ENCODE results near the gene FLOT1.
A peak's percentile ranks its signal among the peaks of the same experiment; 100 is the strongest.

FLOT1 gene, protein sequence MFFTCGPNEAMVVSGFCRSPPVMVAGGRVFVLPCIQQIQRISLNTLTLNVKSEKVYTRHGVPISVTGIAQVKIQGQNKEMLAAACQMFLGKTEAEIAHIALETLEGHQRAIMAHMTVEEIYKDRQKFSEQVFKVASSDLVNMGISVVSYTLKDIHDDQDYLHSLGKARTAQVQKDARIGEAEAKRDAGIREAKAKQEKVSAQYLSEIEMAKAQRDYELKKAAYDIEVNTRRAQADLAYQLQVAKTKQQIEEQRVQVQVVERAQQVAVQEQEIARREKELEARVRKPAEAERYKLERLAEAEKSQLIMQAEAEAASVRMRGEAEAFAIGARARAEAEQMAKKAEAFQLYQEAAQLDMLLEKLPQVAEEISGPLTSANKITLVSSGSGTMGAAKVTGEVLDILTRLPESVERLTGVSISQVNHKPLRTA
- 39.5 to 48.2 (median 47.4) reads per million in 3 donors for total RNA-seq

DNA sequence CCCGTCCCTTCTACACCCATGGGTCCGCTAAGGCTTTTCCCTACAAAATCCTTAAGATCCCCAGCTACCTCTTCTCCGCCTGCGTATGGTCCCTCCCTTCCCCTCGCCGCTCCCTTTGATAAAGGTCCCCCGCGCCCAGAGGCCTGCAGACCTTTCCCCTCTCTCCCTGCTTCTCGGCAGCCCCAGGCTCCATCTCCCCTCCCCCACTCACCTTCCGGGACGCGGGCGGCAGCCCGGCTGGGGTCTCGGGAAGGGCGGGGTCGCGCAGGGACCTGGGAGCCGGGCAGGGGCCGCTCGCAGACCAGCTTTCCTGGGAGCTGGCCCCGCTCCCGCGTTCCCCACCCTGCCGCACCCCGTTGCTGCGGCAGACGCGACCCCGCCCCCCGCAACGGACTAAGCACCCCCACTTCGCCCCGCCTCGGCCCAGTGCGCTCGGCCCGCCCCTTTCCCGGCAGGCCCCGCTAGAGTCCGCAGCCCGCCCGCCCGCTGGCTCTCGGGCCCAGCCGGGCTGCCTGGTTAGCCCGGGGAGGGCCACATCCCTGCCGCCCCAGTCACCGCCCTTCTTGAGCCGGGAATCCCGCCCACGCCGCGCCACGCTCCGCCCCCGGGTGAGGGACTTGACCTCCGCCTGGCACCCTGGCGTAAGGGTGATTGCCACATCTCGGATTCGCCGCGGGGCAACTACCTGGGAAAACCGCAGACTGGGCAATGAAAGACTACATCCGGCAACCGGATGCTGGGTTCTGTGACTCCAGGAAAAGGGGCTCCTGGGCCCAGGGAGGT, at the start of gene FLOT1:
FLOT1 (minus strand) TSS at position 372 of the 783 bp plus-strand sequence. CDS start 498 bp downstream, outside the sequence.
- Histone ChIP-seq H3K27me3 (replicated peaks; ENCODE audit: control insufficient read depth, insufficient read depth, low read length, poor library complexity, severe bottlenecking) (no peaks in the 10 kb centered on the region), H3K27ac (ENCODE audit: insufficient read depth, low read length, poor library complexity, severe bottlenecking) (peak within 1 kb of the TSS; percentile 58), H3K9me3 (ENCODE audit: control insufficient read depth, low read length) (no peaks in the 10 kb centered on the region), H3K4me1 (ENCODE audit: control insufficient read depth, insufficient read depth, low read length, poor library complexity, severe bottlenecking) (peaks cover 27% of the 10 kb centered on the region), H3K4me3 (ENCODE audit: insufficient read depth, low read depth, low read length, poor library complexity, severe bottlenecking) (peak within 1 kb of the TSS; percentile 83), H3K36me3 (ENCODE audit: control insufficient read depth, insufficient read depth, low read length) (no peaks in the 10 kb centered on the region)
- peak; percentile 73 to 88 (median 85) for DNase-seq

DNA sequence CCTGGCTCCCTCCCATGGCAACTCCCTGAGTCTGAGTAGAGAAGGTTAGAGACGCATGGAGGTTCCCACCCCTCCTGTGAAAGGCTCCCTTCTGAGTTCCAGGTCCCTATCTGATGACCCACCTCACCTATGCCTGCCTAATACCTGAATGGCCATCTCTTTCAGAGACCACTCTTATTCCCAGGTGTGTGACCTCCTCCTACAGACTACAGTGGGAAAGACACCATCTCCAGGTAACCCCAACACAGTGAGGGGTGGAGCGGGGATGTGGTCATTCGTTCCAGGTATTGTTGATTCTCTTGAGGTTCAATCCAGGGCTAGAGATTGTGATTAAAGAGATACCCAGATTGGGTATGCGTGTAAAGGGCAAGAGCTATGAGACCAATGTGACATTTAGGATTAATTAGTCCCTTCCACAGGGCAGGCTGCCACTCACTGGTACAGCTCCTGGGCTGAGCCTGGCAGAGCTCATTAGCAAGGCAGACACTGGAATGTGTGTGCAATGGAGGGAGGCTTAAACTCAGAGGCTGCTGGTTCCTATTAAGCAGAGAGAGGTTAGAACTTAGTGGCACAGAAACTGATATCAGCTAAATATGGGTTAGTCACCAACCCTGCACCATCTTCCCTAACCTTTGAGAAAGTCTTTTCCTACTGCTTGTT, 48.4 kb upstream of the FLOT1 start:
- no peaks in the 10 kb centered on the region for H3K27me3 ChIP-seq (replicated peaks; ENCODE audit: control insufficient read depth, insufficient read depth, low read length, poor library complexity, severe bottlenecking)
- no peak for DNase-seq
- H3K4me1 ChIP-seq (ENCODE audit: control insufficient read depth, insufficient read depth, low read length, poor library complexity, severe bottlenecking) = peaks cover 24% of the 10 kb centered on the region

GRCh38 chr6:30789606-30790005, 47.1 kb upstream of the FLOT1 start:
- H3K4me1 ChIP-seq (ENCODE audit: control insufficient read depth, insufficient read depth, low read length, poor library complexity, severe bottlenecking) = peaks cover 22% of the 10 kb centered on the region
- no peak for DNase-seq
- no peak overlapping the region for H3K27ac ChIP-seq (ENCODE audit: insufficient read depth, low read length, poor library complexity, severe bottlenecking)

More for the DNA sequence above, 48.4 kb upstream of the FLOT1 start:
- no peaks in the 10 kb centered on the region for H3K36me3 ChIP-seq (ENCODE audit: control insufficient read depth, insufficient read depth, low read length)
- no peak overlapping the region for H3K4me3 ChIP-seq (ENCODE audit: insufficient read depth, low read depth, low read length, poor library complexity, severe bottlenecking)
- H3K9me3 ChIP-seq (ENCODE audit: control insufficient read depth, low read length) = no peaks in the 10 kb centered on the region
- H3K27ac ChIP-seq (ENCODE audit: insufficient read depth, low read length, poor library complexity, severe bottlenecking) = no peak overlapping the region

DNA sequence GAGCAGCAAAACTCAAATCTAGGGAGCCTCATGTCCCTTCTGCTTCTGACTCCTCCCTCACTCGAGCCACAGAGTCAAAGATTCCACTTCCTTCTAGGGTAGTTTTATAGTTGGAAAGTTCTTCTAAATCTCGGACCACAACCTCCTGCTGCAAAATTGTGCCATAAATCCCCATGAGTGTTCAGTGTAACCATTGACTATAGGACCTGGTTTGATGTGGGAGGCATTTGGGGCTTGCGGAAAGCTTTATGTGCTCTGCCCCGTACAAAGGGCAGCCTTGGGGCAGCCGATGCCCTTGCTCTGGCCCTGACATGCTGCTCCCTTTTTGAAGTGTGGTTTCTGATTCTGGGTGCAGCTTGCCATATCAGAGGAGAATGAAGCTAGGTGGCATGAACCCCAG, 45.5 kb upstream of the FLOT1 start:
- H3K9me3 ChIP-seq (ENCODE audit: control insufficient read depth, low read length) = no peaks in the 10 kb centered on the region
- H3K27me3 ChIP-seq (replicated peaks; ENCODE audit: control insufficient read depth, insufficient read depth, low read length, poor library complexity, severe bottlenecking) = no peaks in the 10 kb centered on the region
- no peaks in the 10 kb centered on the region for H3K36me3 ChIP-seq (ENCODE audit: control insufficient read depth, insufficient read depth, low read length)
- no peak overlapping the region for H3K4me3 ChIP-seq (ENCODE audit: insufficient read depth, low read depth, low read length, poor library complexity, severe bottlenecking)
- DNase-seq = no peak
- H3K4me1 ChIP-seq (ENCODE audit: control insufficient read depth, insufficient read depth, low read length, poor library complexity, severe bottlenecking) = peaks cover 10% of the 10 kb centered on the region
- H3K27ac ChIP-seq (ENCODE audit: insufficient read depth, low read length, poor library complexity, severe bottlenecking) = no peak overlapping the region

More at GRCh38 chr6:30789606-30790005, 47.1 kb upstream of the FLOT1 start:
- Histone ChIP-seq H3K4me3 (ENCODE audit: insufficient read depth, low read depth, low read length, poor library complexity, severe bottlenecking) (no peak overlapping the region), H3K9me3 (ENCODE audit: control insufficient read depth, low read length) (no peaks in the 10 kb centered on the region), H3K36me3 (ENCODE audit: control insufficient read depth, insufficient read depth, low read length) (no peaks in the 10 kb centered on the region), H3K27me3 (replicated peaks; ENCODE audit: control insufficient read depth, insufficient read depth, low read length, poor library complexity, severe bottlenecking) (no peaks in the 10 kb centered on the region)

GRCh38 chr6:30782425-30783014, 40.0 kb upstream of the FLOT1 start:
- peaks cover 5% of the 10 kb centered on the region for H3K4me1 ChIP-seq (ENCODE audit: control insufficient read depth, insufficient read depth, low read length, poor library complexity, severe bottlenecking)
- no peak overlapping the region for H3K4me3 ChIP-seq (ENCODE audit: insufficient read depth, low read depth, low read length, poor library complexity, severe bottlenecking)
- no peak overlapping the region for H3K27ac ChIP-seq (ENCODE audit: insufficient read depth, low read length, poor library complexity, severe bottlenecking)

GRCh38 chr6:30781743-30782424, 39.4 kb upstream of the FLOT1 start:
- no peak overlapping the region for H3K4me3 ChIP-seq (ENCODE audit: insufficient read depth, low read depth, low read length, poor library complexity, severe bottlenecking)
- peaks cover 4% of the 10 kb centered on the region for H3K4me1 ChIP-seq (ENCODE audit: control insufficient read depth, insufficient read depth, low read length, poor library complexity, severe bottlenecking)
- no peaks in the 10 kb centered on the region for H3K36me3 ChIP-seq (ENCODE audit: control insufficient read depth, insufficient read depth, low read length)
- H3K9me3 ChIP-seq (ENCODE audit: control insufficient read depth, low read length) = no peaks in the 10 kb centered on the region
- DNase-seq = peak in 1 of 3 donors; percentile 12
- no peaks in the 10 kb centered on the region for H3K27me3 ChIP-seq (replicated peaks; ENCODE audit: control insufficient read depth, insufficient read depth, low read length, poor library complexity, severe bottlenecking)
- H3K27ac ChIP-seq (ENCODE audit: insufficient read depth, low read length, poor library complexity, severe bottlenecking) = no peak overlapping the region

More at GRCh38 chr6:30782425-30783014, 40.0 kb upstream of the FLOT1 start:
- DNase-seq = no peak
- Histone ChIP-seq H3K9me3 (ENCODE audit: control insufficient read depth, low read length) (no peaks in the 10 kb centered on the region), H3K27me3 (replicated peaks; ENCODE audit: control insufficient read depth, insufficient read depth, low read length, poor library complexity, severe bottlenecking) (no peaks in the 10 kb centered on the region), H3K36me3 (ENCODE audit: control insufficient read depth, insufficient read depth, low read length) (no peaks in the 10 kb centered on the region)

DNA sequence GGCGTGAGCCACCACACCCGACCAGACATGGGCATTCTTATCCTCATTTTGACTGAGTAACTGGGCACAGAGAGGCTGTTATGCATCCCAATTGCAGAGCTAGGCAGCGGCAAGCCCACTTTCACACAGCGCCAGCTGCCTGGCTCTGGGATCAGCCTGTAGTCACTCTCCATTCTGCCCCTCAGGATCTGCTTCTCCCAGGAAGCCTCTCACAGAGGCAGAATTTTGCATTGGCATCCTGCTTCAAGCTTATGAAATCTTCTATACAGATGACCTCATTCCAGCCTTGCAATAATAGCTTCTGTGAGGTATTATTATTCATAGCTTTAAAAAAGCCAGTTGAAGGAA, 38.9 kb upstream of the FLOT1 start:
- no peak for DNase-seq
- Histone ChIP-seq H3K36me3 (ENCODE audit: control insufficient read depth, insufficient read depth, low read length) (no peaks in the 10 kb centered on the region), H3K4me3 (ENCODE audit: insufficient read depth, low read depth, low read length, poor library complexity, severe bottlenecking) (no peak overlapping the region), H3K27me3 (replicated peaks; ENCODE audit: control insufficient read depth, insufficient read depth, low read length, poor library complexity, severe bottlenecking) (no peaks in the 10 kb centered on the region), H3K27ac (ENCODE audit: insufficient read depth, low read length, poor library complexity, severe bottlenecking) (no peak overlapping the region), H3K4me1 (ENCODE audit: control insufficient read depth, insufficient read depth, low read length, poor library complexity, severe bottlenecking) (no peaks in the 10 kb centered on the region), H3K9me3 (ENCODE audit: control insufficient read depth, low read length) (no peaks in the 10 kb centered on the region)

GRCh38 chr6:30780642-30780920, 38.1 kb upstream of the FLOT1 start:
- H3K4me1 ChIP-seq (ENCODE audit: control insufficient read depth, insufficient read depth, low read length, poor library complexity, severe bottlenecking) = no peaks in the 10 kb centered on the region
- H3K36me3 ChIP-seq (ENCODE audit: control insufficient read depth, insufficient read depth, low read length) = no peaks in the 10 kb centered on the region
- H3K9me3 ChIP-seq (ENCODE audit: control insufficient read depth, low read length) = no peaks in the 10 kb centered on the region
- no peak overlapping the region for H3K27ac ChIP-seq (ENCODE audit: insufficient read depth, low read length, poor library complexity, severe bottlenecking)
- no peak for DNase-seq
- H3K27me3 ChIP-seq (replicated peaks; ENCODE audit: control insufficient read depth, insufficient read depth, low read length, poor library complexity, severe bottlenecking) = no peaks in the 10 kb centered on the region
- H3K4me3 ChIP-seq (ENCODE audit: insufficient read depth, low read depth, low read length, poor library complexity, severe bottlenecking) = no peak overlapping the region

GRCh38 chr6:30779850-30780641, 37.6 kb upstream of the FLOT1 start:
- Histone ChIP-seq H3K4me3 (ENCODE audit: insufficient read depth, low read depth, low read length, poor library complexity, severe bottlenecking) (no peak overlapping the region), H3K36me3 (ENCODE audit: control insufficient read depth, insufficient read depth, low read length) (no peaks in the 10 kb centered on the region), H3K27ac (ENCODE audit: insufficient read depth, low read length, poor library complexity, severe bottlenecking) (no peak overlapping the region), H3K27me3 (replicated peaks; ENCODE audit: control insufficient read depth, insufficient read depth, low read length, poor library complexity, severe bottlenecking) (no peaks in the 10 kb centered on the region), H3K9me3 (ENCODE audit: control insufficient read depth, low read length) (no peaks in the 10 kb centered on the region), H3K4me1 (ENCODE audit: control insufficient read depth, insufficient read depth, low read length, poor library complexity, severe bottlenecking) (no peaks in the 10 kb centered on the region)
- DNase-seq = no peak
